H1 (cell line): Measurements from ENCODE around the gene OR5AC2. TPM values are rescaled to one million over a fixed set of nuclear protein-coding genes. Genes with fewer than 3 reads are reported as not detected.

Experiments used
- ATF3 ChIP-seq: IDR thresholded peaks from 2 replicates; pipeline ENCODE4 v1.6.1; 2011; ENCODE audit warnings: low read depth, mild to moderate bottlenecking, low read length; ENCODE audit not compliant: insufficient read depth
- CREB1 ChIP-seq: IDR thresholded peaks from 2 replicates; pipeline ENCODE4 v1.6.1; 2012; ENCODE audit warnings: inconsistent platforms
- GTF2F1 ChIP-seq: IDR thresholded peaks from 2 replicates; pipeline ENCODE4 v1.6.1; 2012; ENCODE audit warnings: low read depth, low read length, improper control_type of control experiment, borderline replicate concordance
- RXRA ChIP-seq: IDR thresholded peaks from 2 replicates; pipeline ENCODE4 v1.6.1; 2011; ENCODE audit warnings: low read depth, mild to moderate bottlenecking, low read length, moderate library complexity; ENCODE audit not compliant: insufficient read depth
- SIN3A ChIP-seq, 2 experiments: IDR thresholded peaks in 1 of 2; conservative IDR thresholded peaks in 1 of 2; 2 replicates each; pipeline ENCODE4 v1.6.1; 2011 to 2012; ENCODE audit warnings: low read length in 2 of 2, improper control_type of control experiment in 1 of 2, low read depth in 1 of 2, mild to moderate bottlenecking in 1 of 2
- polyA plus RNA-seq, 7 experiments: library from polyadenylated mRNA; depleted of rRNA in 3 of 7; stranded (reverse) in 5 of 7; unstranded in 2 of 7; fragments of >200 nt in 5 of 7; fragments of 200-250 nt in 2 of 7; gene quantifications; 1 replicate in 5 of 7; 2 replicates in 1 of 7; 4 replicates in 1 of 7; pipeline versions ENCODE4 v1.2.1 to v1.2.3, GENCODE V29; 2011 to 2013; ENCODE audit warnings: missing spikeins in 2 of 7, mixed read lengths in 2 of 7
- total RNA-seq: library from RNA; stranded (reverse); fragmentation: NEBNext Ultra II Directional; extraction: Animal tissue kit (Norgen Biotek cat#: 25700); gene quantifications from 2 replicates; pipeline ENCODE4 v1.2.1, GENCODE V29; 2021

OR5AC2 gene
- total and polyA plus RNA-seq, 2 of the 8 experiments (the other 6 are each of a cell fraction or from before 2014, with no cell fraction given) = not detected

- TF ChIP-seq ATF3 (no peak), GTF2F1 (no peak), CREB1 (no peak), SIN3A (conservative IDR thresholded peaks at IDR 0.05 in 1 of 2, IDR thresholded peaks at IDR 0.05 in 1 of 2; ENCODE audit: low read depth in 1 of 2, low read length in 2 of 2) (no peak), RXRA (no peak)
Observed at GRCh38 chr3:98073486-98073885, 13.5 kb upstream of the OR5AC2 start (continued).
